K562 (cell line): ENCODE data around the gene FAM167B. TPM values are rescaled to one million over a fixed set of nuclear protein-coding genes. Genes with fewer than 3 reads are reported as not detected.

ENCODE experiments used
- FOXK2 ChIP-seq, 2 experiments: fragments of 450-650 bp; IDR thresholded peaks in 1 of 2; conservative IDR thresholded peaks in 1 of 2; 2 replicates each; pipeline ENCODE4 v1.6.1; 2016; ENCODE audit warnings: low read depth in 2 of 2, mild to moderate bottlenecking in 1 of 2
- HNRNPUL1 ChIP-seq: fragments of 200-400 bp; formaldehyde crosslinking; IDR thresholded peaks from 2 replicates; pipeline ENCODE4 v1.6.1; 2017; ENCODE audit warnings: low read length
- MTF1 ChIP-seq: fragments of 250-450 bp; sonication (Bioruptor Pico); IDR thresholded peaks from 2 replicates; pipeline ENCODE4 v1.9.0; 2021; ENCODE audit warnings: moderate library complexity, mild to moderate bottlenecking, inconsistent platforms, borderline replicate concordance
- NR3C1 ChIP-seq: sonication (generic); formaldehyde crosslinking; IDR thresholded peaks from 2 replicates; pipeline ENCODE4 v1.8.1; 2022; ENCODE audit warnings: missing genetic modification reagents
- POU5F1 ChIP-seq: fragments of 150-350 bp; IDR thresholded peaks from 2 replicates; pipeline ENCODE4 v1.6.1; 2014; ENCODE audit warnings: borderline replicate concordance, low read length, low read depth, mild to moderate bottlenecking; ENCODE audit not compliant: partially characterized antibody
- PRDM10 ChIP-seq: fragments of 450-650 bp; IDR thresholded peaks from 2 replicates; pipeline ENCODE4 v1.6.1; 2018; ENCODE audit not compliant: partially characterized antibody
- PYGO2 ChIP-seq: fragments of 450-650 bp; IDR thresholded peaks from 2 replicates; pipeline ENCODE4 v1.6.1; 2016; ENCODE audit warnings: mild to moderate bottlenecking, missing genetic modification characterization, moderate library complexity, missing compliant biosample characterization
- RERE ChIP-seq: sonication (generic); formaldehyde crosslinking; IDR thresholded peaks from 2 replicates; pipeline ENCODE4 v1.8.0; 2023; ENCODE audit warnings: missing genetic modification reagents, mild to moderate bottlenecking, borderline replicate concordance
- RREB1 ChIP-seq: fragments of 250-450 bp; sonication (Bioruptor Pico); IDR thresholded peaks from 2 replicates; pipeline ENCODE4 v1.4.0; 2020
- SIX5 ChIP-seq, 2 experiments: IDR thresholded peaks; 2 replicates each; pipeline ENCODE4 v1.6.1; 2011; ENCODE audit warnings: low read length in 2 of 2, borderline replicate concordance in 1 of 2, low read depth in 1 of 2, mild to moderate bottlenecking in 1 of 2, moderate library complexity in 1 of 2; ENCODE audit not compliant: insufficient read depth in 1 of 2
- ZNF24 ChIP-seq: fragments of 450-650 bp; IDR thresholded peaks from 2 replicates; pipeline ENCODE4 v1.6.1; 2016
- polyA plus RNA-seq, 8 experiments: library from polyadenylated mRNA; depleted of rRNA in 4 of 8; stranded (reverse) in 5 of 8; unstranded in 3 of 8; fragments of >200 nt; fragmentation: Nextera tagmentation in 2 of 8; fragmentation: Illumina TruSeq in 1 of 8; extraction: Ambion mirVana in 2 of 8; extraction: Trizol in 1 of 8; gene quantifications; 2 replicates each; pipeline versions ENCODE4 v1.2.1 to v1.2.3, GENCODE V29; 2011 to 2014; ENCODE audit warnings: inconsistent platforms in 1 of 8, missing spikeins in 1 of 8
- total RNA-seq, 7 experiments: library from RNA; depleted of rRNA in 6 of 7; stranded (reverse); fragments of >200 nt in 6 of 7; fragmentation: Illumina TruSeq in 2 of 7; extraction: Trizol in 2 of 7; gene quantifications; 2 replicates each; pipeline versions ENCODE4 v1.2.1 to v1.2.3, GENCODE V29; 2011 to 2021; ENCODE audit warnings: low replicate concordance in 1 of 7

FAM167B gene
- total and polyA plus RNA-seq, 9 of the 15 experiments (the other 6 are each of a cell fraction or from before 2014, with no cell fraction given), result not detected

- TF ChIP-seq POU5F1, result no peak
- TF ChIP-seq RREB1 (CRISPR knock-in tag), result no peak
- TF ChIP-seq ZNF24, result no peak; the same call in 1 of the 2 replicates
- TF ChIP-seq HNRNPUL1, result no peak
- no peak for TF ChIP-seq SIX5 (IDR thresholded peaks at IDR 0.05; ENCODE audit: borderline replicate concordance in 1 of 2, insufficient read depth in 1 of 2, low read depth in 1 of 2, low read length in 2 of 2)
- no peak for TF ChIP-seq RERE
- no peak for TF ChIP-seq MTF1 (CRISPR knock-in tag)
- TF ChIP-seq PRDM10, result no peak
- TF ChIP-seq FOXK2 (conservative IDR thresholded peaks at IDR 0.05 in 1 of 2, IDR thresholded peaks at IDR 0.05 in 1 of 2; ENCODE audit: low read depth in 2 of 2), result no peak
- TF ChIP-seq PYGO2, result no peak
- no peak for TF ChIP-seq NR3C1 (CRISPR knock-in tag)
Measured at GRCh38 chr1:32215629-32216480, 31.2 kb upstream of the FAM167B start (continued).
